Neural progenitor cell (in vitro differentiated cells): Measurements from ENCODE around the gene CACUL1. TPM values are rescaled to one million over a fixed set of nuclear protein-coding genes. Genes with fewer than 3 reads are reported as not detected.
"Not testable (repeated sequence)": the region's sequence is repeated elsewhere in the genome, so short reads cannot be mapped to it uniquely, and the experiment has no call there.

Experiments
- DNase-seq: peaks from one replicate; pipeline ENCODE4 v3.0.0-alpha.2; 2016; ENCODE audit warnings: low spot score
- H2AFZ ChIP-seq: fragments of 200-600 bp; sonication (generic); replicated peaks from 2 replicates; pipeline ENCODE4 v1.6.1; 2016; ENCODE audit warnings: antibody characterized with exemption
- H3F3A ChIP-seq: fragments of 200-600 bp; sonication (generic); 2 replicates; pipeline ENCODE4 v1.6.1; 2016; ENCODE audit warnings: antibody characterized with exemption, low read depth
- H3K27ac ChIP-seq: fragments of 200-600 bp; sonication (generic); 2 replicates; pipeline ENCODE4 v1.5.1; 2016; ENCODE audit warnings: mild to moderate bottlenecking
- H3K27me3 ChIP-seq: fragments of 200-600 bp; sonication (generic); 2 replicates; pipeline ENCODE4 v1.6.1; 2016; ENCODE audit warnings: mild to moderate bottlenecking, moderate library complexity
- H3K36me3 ChIP-seq: fragments of 200-600 bp; sonication (generic); 2 replicates; pipeline ENCODE4 v1.5.1; 2016
- H3K4me1 ChIP-seq: fragments of 200-600 bp; sonication (generic); 2 replicates; pipeline ENCODE4 v1.6.1; 2016; ENCODE audit warnings: mixed run types
- H3K4me2 ChIP-seq: fragments of 200-600 bp; sonication (generic); 2 replicates; pipeline ENCODE4 v1.6.1; 2016
- H3K4me3 ChIP-seq: fragments of 200-600 bp; sonication (generic); 2 replicates; pipeline ENCODE4 v1.5.1; 2016
- H3K79me2 ChIP-seq: fragments of 200-600 bp; sonication (generic); 2 replicates; pipeline ENCODE4 v1.6.1; 2016; ENCODE audit warnings: low read depth
- H3K9ac ChIP-seq: fragments of 200-600 bp; sonication (generic); 2 replicates; pipeline ENCODE4 v1.6.1; 2016
- H3K9me3 ChIP-seq: fragments of 200-600 bp; sonication (generic); 2 replicates; pipeline ENCODE4 v1.5.1; 2016; ENCODE audit warnings: low read depth
- H4K20me1 ChIP-seq: fragments of 200-600 bp; sonication (generic); 2 replicates; pipeline ENCODE4 v1.6.1; 2016; ENCODE audit warnings: low read depth
- H3K27ac Mint-ChIP-seq: 3 replicates; pipeline ENCODE4 v1.8.0; 2021; ENCODE audit warnings: mixed read lengths
- H3K27me3 Mint-ChIP-seq: 2 replicates; pipeline ENCODE4 v1.8.0; 2022; ENCODE audit warnings: low read depth, mild to moderate bottlenecking, inconsistent platforms, moderate library complexity, mixed read lengths; ENCODE audit not compliant: insufficient read depth
- H3K36me3 Mint-ChIP-seq: 3 replicates; pipeline ENCODE4 v1.8.0; 2021; ENCODE audit warnings: mixed read lengths
- H3K4me1 Mint-ChIP-seq: 3 replicates; pipeline ENCODE4 v1.8.0; 2021; ENCODE audit warnings: mixed read lengths
- H3K4me3 Mint-ChIP-seq: 3 replicates; pipeline ENCODE4 v1.8.0; 2021; ENCODE audit warnings: mild to moderate bottlenecking, moderate library complexity, mixed read lengths
- H3K9me3 Mint-ChIP-seq: 3 replicates; pipeline ENCODE4 v1.8.0; 2020; ENCODE audit warnings: mixed read lengths
- EZH2 ChIP-seq: fragments of 200-600 bp; sonication (generic); IDR thresholded peaks from 2 replicates; pipeline ENCODE4 v1.6.1; 2017; ENCODE audit warnings: antibody characterized with exemption, mild to moderate bottlenecking, moderate library complexity
- EZH2phosphoT487 ChIP-seq: fragments of 200-600 bp; sonication (generic); IDR thresholded peaks from 2 replicates; pipeline ENCODE4 v1.6.1; 2017; ENCODE audit warnings: antibody characterized with exemption
- total RNA-seq: library from RNA; depleted of rRNA; stranded (reverse); fragments of >200 nt; gene quantifications from 2 replicates; pipeline ENCODE4 v1.2.3, GENCODE V29; 2015; ENCODE audit warnings: low replicate concordance
- TF ChIP-seq, protein P1 (sequence below): fragments of 200-600 bp; sonication (generic); IDR thresholded peaks from 2 replicates; pipeline ENCODE4 v1.5.1; 2017; ENCODE audit warnings: antibody characterized with exemption, mild to moderate bottlenecking

CACUL1 gene
- total RNA-seq, 1 donor from 2014 or later: 38.8 TPM

DNA sequence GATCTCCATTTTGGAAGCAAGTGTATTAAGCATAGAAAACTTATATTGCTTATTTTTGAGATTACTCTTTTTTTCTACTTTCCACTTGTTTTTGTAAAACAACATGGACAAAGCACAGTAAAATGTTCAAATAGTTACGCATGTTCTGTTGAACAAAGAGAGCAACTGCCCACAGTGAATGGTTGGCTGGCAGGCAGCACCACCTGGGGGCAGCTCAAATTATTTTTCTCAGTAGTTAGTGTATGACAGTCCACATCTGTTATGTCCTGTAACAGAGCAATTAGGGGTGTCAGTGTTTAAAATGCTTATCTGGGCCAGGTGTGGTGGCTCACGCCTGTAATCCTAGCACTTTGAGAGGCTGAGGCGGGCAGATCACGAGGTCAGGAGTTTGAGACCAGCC lies 46.1 kb upstream of the CACUL1 start:
- Histone ChIP-seq H3K4me1 (peaks cover 15% of the 10 kb centered on the region), H3K79me2 (no peaks in the 10 kb centered on the region), H3K27ac (no peak overlapping the region), H3K36me3 (no peaks in the 10 kb centered on the region), H3K9me3 (peaks cover 5% of the 10 kb centered on the region), H3K4me2 (no peak overlapping the region), H3K27me3 (no peaks in the 10 kb centered on the region), H3K9ac (no peak overlapping the region), H3K4me3 (no peak overlapping the region), H3F3A (peaks cover 6% of the 10 kb centered on the region), H4K20me1 (no peaks in the 10 kb centered on the region), H2AFZ (no peak overlapping the region)
- TF ChIP-seq EZH2: no peak
- TF ChIP-seq, protein P1, sequence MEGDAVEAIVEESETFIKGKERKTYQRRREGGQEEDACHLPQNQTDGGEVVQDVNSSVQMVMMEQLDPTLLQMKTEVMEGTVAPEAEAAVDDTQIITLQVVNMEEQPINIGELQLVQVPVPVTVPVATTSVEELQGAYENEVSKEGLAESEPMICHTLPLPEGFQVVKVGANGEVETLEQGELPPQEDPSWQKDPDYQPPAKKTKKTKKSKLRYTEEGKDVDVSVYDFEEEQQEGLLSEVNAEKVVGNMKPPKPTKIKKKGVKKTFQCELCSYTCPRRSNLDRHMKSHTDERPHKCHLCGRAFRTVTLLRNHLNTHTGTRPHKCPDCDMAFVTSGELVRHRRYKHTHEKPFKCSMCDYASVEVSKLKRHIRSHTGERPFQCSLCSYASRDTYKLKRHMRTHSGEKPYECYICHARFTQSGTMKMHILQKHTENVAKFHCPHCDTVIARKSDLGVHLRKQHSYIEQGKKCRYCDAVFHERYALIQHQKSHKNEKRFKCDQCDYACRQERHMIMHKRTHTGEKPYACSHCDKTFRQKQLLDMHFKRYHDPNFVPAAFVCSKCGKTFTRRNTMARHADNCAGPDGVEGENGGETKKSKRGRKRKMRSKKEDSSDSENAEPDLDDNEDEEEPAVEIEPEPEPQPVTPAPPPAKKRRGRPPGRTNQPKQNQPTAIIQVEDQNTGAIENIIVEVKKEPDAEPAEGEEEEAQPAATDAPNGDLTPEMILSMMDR: peak; percentile 30
- H3K9me3 Mint-ChIP-seq: peaks cover 10% of the 10 kb centered on the region
- H3K27me3 Mint-ChIP-seq: peaks cover 7% of the 10 kb centered on the region
- H3K4me1 Mint-ChIP-seq: peaks cover 18% of the 10 kb centered on the region
- no peak for DNase-seq
- no peak overlapping the region for H3K4me3 Mint-ChIP-seq
- H3K36me3 Mint-ChIP-seq: no peaks in the 10 kb centered on the region
- no peak overlapping the region for H3K27ac Mint-ChIP-seq

DNA sequence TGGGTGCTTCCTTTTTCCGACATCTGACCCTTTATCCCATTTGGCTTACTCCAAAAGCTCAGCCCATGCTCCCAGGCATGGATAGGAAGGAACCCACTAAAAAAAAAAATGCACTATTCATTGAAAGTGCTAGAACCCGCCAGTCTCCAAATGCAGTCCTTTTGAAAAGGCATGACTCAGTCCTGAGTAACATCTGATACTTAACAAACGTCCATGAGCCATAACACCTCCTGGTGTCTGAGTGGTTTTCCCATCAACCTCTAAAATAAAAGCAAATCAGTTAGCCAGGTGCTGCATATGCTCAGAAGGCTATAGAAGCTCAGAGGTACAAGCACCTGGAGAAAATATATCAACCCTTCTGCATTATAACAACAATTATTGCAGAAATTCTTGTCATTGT lies 45.0 kb upstream of the CACUL1 start:
- no peak overlapping the region for H3K4me3 ChIP-seq
- H3K36me3 Mint-ChIP-seq: no peaks in the 10 kb centered on the region
- H3K9me3 ChIP-seq: peaks cover 5% of the 10 kb centered on the region
- peaks cover 14% of the 10 kb centered on the region for H3K9me3 Mint-ChIP-seq
- no peak for TF ChIP-seq EZH2phosphoT487
- TF ChIP-seq, protein P1: no peak
- TF ChIP-seq EZH2: no peak
- H3K27me3 ChIP-seq: no peaks in the 10 kb centered on the region
- H3K27me3 Mint-ChIP-seq: peaks cover 7% of the 10 kb centered on the region
- H2AFZ ChIP-seq: no peak overlapping the region
- no peak for DNase-seq
- no peaks in the 10 kb centered on the region for H3K79me2 ChIP-seq
- H3K4me3 Mint-ChIP-seq: no peak overlapping the region
- H3K27ac Mint-ChIP-seq: no peak overlapping the region
- H3K4me1 ChIP-seq: peaks cover 15% of the 10 kb centered on the region
- peaks cover 6% of the 10 kb centered on the region for H3F3A ChIP-seq
- H3K4me2 ChIP-seq: no peak overlapping the region
- peaks cover 18% of the 10 kb centered on the region for H3K4me1 Mint-ChIP-seq
- H3K36me3 ChIP-seq: no peaks in the 10 kb centered on the region
- no peak overlapping the region for H3K27ac ChIP-seq
- H4K20me1 ChIP-seq: no peaks in the 10 kb centered on the region
- H3K9ac ChIP-seq: no peak overlapping the region

DNA sequence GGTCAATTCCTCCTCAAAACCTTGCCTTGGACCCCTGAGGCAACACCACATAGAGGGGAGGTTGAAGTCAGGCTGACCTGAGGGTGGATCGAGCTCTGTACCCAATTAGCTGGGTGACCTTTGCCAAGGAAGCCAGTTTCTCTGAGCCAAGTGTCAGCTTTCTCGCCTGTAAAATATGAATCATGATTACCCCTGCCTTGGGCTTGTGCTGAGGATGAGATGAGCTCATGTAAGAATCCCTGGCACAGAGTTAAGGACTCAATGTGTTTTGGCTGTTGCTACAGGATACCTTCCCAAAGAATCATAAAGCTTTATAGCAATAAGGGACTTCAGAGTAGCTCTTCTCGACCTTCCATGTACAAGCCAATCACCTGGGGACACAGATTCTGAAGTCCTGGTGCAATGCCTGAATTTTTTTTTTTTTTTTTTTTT lies 43.5 kb upstream of the CACUL1 start:
- Histone ChIP-seq H2AFZ (no peak overlapping the region), H3K79me2 (no peaks in the 10 kb centered on the region), H3K9ac (no peak overlapping the region), H3K4me1 (peaks cover 9% of the 10 kb centered on the region), H4K20me1 (no peaks in the 10 kb centered on the region), H3K9me3 (peaks cover 5% of the 10 kb centered on the region), H3K27me3 (no peaks in the 10 kb centered on the region), H3K36me3 (no peaks in the 10 kb centered on the region), H3K4me3 (no peak overlapping the region), H3F3A (no peaks in the 10 kb centered on the region), H3K27ac (no peak overlapping the region), H3K4me2 (no peak overlapping the region)
- Mint-ChIP-seq H3K36me3 (no peaks in the 10 kb centered on the region), H3K4me3 (no peak overlapping the region), H3K27ac (no peak overlapping the region), H3K4me1 (peaks cover 13% of the 10 kb centered on the region), H3K9me3 (peaks cover 14% of the 10 kb centered on the region), H3K27me3 (peaks cover 7% of the 10 kb centered on the region)
- no peak for DNase-seq
- no peak for TF ChIP-seq EZH2phosphoT487
- TF ChIP-seq, protein P1: no peak
- TF ChIP-seq EZH2: no peak

DNA sequence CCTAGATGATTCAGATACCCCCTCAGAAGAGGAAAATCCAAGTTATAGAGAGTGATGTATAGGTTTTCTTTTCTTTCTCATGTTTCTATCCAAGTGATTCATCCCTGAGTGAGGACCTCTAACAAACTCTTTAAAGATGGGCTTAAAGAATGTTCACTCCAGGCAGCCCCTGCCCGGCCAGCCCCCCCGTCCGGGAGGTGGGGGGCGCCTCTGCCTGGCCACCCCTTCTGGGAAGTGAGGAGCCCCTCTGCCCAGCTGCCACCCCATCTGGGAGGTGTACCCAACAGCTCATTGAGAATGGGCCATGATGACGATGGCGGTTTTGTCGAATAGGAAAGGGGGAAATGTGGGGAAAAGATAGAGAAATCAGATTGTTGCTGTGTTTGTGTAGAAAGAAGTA lies 40.2 kb upstream of the CACUL1 start:
- H3K9me3 ChIP-seq, H3F3A ChIP-seq, H3K79me2 ChIP-seq, H3K27me3 Mint-ChIP-seq, H3K4me3 ChIP-seq, H3K4me1 Mint-ChIP-seq, H3K27me3 ChIP-seq, H4K20me1 ChIP-seq, H3K4me2 ChIP-seq, H3K27ac Mint-ChIP-seq, H3K36me3 Mint-ChIP-seq, H3K4me3 Mint-ChIP-seq, H3K27ac ChIP-seq, H2AFZ ChIP-seq, H3K4me1 ChIP-seq, H3K36me3 ChIP-seq, H3K9ac ChIP-seq, DNase-seq: not testable (repeated sequence)
- peaks cover 14% of the 10 kb centered on the region for H3K9me3 Mint-ChIP-seq
